COR-L47 (cell line): ENCODE measurements around the gene CDH4.
"Not testable (repeated sequence)": the region's sequence is repeated elsewhere in the genome, so short reads cannot be mapped to it uniquely, and the experiment has no call there.

Source experiments
- DNase-seq: peaks from one replicate; lab custom pipeline; 2025; lab: John Stamatoyannopoulos, UW

CDH4 gene

DNA sequence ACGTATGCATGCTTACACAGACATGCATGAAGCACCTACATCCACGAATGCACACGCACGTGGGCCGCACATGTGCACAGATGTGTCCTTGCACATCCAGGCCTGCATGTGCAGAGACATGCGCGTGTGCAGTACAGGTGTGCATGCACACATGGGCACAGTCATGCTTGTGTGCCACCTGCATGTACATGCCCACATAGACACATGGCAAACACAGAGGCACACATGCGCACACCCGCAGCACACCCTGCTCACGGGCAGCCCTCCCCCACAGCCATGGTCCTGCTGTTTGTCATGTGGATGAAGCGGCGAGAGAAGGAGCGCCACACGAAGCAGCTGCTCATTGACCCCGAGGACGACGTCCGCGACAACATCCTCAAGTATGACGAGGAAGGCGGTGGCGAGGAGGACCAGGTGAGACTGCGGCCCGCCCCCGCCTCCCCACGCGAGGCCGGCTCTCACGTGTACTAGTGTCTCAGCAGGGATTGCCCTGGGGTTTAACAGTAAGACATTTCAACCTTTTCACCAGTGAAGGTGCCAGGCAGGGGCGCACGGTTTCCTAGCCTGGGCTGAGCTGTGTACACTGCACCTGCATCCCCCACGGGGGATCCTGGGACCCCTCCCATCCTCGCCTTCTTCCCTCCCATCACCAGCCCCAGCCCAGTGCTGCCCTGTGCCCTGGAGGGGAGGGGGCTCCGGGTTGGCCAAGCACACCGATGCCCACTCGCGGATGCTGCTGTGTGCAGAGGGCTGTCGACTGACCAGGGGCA is 680.8 kb downstream of the CDH4 start:
- DNase-seq, result no peak

GRCh38 chr20:61933481-61933950 is 681.5 kb downstream of the CDH4 start:
- DNase-seq, result no peak

GRCh38 chr20:61933951-61934715 is 682.1 kb downstream of the CDH4 start:
- DNase-seq, result no peak

DNA sequence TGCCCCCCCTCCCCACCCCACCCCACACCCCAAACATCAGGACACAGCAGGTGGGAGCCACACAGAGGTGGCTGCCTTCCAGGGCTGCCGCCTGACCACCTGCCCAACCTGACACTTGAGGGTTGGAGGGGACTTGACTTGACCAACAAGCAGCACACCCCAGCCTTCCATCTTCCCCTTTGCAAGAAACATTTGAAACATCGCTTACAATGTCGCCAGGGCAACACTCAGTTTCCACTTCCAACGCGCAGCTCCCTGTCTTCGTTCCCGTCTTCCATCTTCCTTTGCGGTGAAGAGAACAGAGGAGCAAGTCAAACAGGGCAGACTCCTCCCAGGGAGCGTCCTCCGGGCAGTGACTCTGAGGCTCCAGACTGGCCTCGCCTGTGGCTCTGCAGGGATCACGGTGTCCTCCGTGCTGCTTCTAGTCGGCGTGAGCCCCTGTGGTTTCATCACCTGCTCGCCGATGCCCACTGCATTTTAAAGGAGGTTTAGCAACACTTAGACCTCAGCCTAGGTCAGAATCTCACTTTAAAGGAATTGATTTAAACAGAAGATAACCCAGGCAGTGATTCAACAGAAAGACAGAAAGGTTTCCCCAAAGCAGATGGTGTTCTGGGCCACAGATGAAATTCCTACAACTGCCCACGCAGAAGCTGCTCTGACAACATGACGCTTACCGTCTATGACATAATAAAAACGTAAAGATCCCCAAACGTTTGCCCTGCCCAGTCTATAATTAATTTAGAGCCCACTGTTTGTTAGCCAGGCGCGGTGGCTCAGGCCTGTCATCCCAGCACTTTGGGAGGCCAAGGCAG is 682.9 kb downstream of the CDH4 start:
- no peak for DNase-seq

DNA sequence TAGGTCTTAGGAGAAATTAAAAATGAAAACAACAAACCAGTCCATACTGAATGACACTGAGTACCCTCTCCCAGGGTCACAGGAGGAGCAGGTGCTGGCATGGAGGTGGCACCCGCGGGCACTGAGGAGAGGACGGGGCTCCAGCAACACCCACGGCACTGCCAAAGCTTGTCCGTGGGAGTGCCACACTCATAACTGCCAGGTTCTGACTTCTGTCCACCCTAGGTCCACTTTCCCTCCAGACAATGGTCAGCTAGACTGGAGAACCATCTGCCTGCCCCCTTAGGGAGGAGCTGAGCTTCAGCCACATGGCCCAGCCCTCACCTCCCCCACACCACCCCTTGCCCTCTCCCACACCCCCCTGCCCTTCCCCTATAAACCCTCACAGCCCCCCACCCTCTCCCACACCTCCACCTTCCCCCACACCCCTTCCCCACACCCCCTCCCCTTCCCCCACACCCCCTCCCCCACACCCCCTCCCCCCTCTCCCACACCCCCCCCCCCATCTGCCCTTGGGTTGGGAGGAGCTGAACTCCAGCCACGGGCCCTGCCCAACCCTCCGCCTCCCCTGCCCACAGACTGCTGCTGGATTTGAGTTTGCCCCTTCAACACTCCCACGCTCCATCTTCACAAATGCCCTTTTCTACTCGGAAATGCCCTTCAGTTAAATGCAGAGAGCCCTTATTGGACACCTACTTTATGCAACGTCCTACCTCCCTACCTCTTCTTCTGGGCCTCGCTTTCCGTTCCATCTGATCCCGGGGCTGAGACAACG is 684.1 kb downstream of the CDH4 start:
- no peak for DNase-seq

DNA sequence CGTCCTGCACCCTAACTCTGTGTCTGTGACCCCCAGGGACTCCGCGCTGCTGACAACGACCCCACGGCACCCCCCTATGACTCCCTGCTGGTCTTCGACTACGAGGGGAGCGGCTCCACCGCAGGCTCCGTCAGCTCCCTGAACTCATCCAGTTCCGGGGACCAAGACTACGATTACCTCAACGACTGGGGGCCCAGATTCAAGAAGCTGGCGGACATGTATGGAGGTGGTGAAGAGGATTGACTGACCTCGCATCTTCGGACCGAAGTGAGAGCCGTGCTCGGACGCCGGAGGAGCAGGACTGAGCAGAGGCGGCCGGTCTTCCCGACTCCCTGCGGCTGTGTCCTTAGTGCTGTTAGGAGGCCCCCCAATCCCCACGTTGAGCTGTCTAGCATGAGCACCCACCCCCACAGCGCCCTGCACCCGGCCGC is 684.7 kb downstream of the CDH4 start:
- DNase-seq, result no peak

- DNase-seq, result no peak
Measured at GRCh38 chr20:61937146-61937962, 685.3 kb downstream of the CDH4 start.

DNA sequence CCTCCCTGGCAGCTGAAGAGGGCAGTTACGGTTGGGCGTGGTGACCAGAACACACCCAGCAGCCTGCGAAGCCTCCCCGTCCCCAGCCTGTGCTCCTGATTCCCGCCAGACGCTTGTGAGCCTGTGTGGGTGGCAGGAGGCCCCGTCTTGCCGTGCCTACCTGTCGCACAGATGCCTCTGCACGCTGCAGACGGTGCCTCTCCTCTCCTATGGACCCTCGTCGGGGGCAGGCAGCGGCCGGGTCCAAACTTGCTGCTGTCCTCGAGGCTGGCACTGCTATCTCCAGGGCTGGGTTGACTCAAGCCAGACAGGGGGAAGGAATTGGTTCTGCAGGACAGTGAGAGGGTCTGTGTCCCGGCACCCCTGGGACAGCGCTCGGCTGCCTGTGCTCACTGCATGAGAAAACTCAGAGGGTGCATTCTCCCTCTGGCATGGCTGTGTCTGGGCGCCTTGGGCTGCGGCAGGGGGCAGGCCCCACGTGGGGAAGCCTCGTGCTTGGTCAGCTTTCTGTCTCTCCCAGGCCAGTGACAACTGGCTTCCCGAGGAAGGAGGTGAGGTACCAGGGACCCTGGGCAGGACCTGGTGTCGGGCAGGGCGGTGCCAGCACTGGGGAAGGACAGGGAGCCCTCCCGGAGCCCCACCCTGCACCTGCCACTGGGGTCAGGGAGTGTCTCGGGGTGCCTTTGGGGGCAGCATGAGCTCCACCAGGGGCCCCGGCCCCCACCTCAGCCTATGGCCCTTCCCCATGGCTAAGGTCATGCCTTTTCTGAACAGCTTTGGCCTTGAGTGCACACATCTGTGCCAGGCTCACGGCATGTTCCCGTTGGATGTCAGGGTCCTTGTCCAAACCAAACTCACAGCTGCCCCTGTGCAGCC is 686.1 kb downstream of the CDH4 start:
- DNase-seq, result no peak

GRCh38 chr20:61938839-61939690 is 687.0 kb downstream of the CDH4 start:
- DNase-seq, result no peak

GRCh38 chr20:61939691-61940360 is 687.8 kb downstream of the CDH4 start:
- no peak for DNase-seq

- DNase-seq, result no peak
Measured at GRCh38 chr20:61940491-61940890, 688.4 kb downstream of the CDH4 start.

- DNase-seq, result no peak
Measured at GRCh38 chr20:61940976-61941720, 689.1 kb downstream of the CDH4 start.

- DNase-seq, result no peak
Measured at GRCh38 chr20:61941721-61942405, 689.8 kb downstream of the CDH4 start.

GRCh38 chr20:61942526-61942925 is 690.5 kb downstream of the CDH4 start:
- no peak for DNase-seq

GRCh38 chr20:61944967-61945366 is 692.9 kb downstream of the CDH4 start:
- not testable (repeated sequence) for DNase-seq

DNA sequence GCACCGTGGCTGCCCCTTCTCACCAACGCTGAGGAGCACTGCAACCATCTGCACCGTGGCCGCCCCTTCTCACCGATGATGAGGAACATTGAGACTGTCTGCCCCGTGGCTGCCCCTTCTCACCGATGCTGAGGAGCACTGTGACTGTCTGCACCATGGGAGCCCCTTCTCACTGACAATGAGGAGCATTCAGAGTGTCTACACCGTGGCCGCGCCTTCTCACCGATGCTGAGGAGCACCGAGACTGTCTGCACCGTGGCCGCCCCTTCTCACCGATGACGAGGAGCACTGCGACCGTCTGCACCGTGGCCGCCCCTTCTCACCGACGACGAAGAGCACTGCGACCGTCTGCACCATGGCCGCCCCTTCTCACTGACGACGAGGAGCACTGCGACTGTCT is 693.4 kb downstream of the CDH4 start:
- not testable (repeated sequence) for DNase-seq

DNA sequence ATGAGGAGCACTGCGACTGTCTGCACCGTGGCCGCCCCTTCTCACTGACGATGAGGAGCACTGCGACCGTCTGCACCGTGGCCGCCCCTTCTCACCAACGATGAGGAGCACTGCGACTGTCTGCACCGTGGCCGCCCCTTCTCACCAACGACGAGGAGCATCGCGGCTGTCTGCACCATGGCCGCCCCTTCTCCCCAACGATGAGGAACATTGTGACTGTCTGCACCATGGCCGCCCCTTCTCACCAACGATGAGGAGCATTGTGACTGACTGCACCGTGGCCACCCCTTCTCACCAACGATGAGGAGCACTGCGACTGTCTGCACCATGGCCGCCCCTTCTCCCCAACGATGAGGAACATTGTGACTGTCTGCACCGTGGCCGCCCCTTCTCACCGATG is 696.0 kb downstream of the CDH4 start:
- not testable (repeated sequence) for DNase-seq
